ENCODE measurements around the gene SUPT20HL1. TPM values are rescaled to one million over a fixed set of nuclear protein-coding genes. Genes with fewer than 3 reads are reported as not detected.

The SUPT20HL1 gene
- total and polyA plus RNA-seq, 12 donors, result 0.13 TPM; not detected in 11

DNA sequence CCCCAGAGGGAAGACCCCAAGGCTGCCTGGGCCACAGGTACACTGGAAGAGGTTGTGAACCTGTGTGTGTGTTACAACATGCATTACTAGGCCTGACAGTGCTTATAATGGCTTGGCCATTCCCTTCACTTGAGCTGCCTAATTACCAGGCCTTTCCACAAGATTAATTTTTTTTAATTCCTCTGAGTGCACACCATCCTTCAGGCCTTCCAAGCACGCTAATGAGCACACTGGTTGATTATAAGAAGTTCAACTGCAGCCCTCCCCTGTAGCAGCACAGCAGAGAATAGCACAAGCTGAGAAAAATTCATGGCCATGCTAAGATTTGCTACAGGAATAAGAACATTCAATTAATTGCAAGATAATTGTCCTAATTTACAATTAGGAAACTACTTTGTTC is 44.3 kb upstream of the SUPT20HL1 start:
- DNase-seq (no peak), ATAC-seq (no peak)
- no peaks in the 10 kb centered on the region for H3K9me3 ChIP-seq
- H3K4me3 ChIP-seq, result no peak overlapping the region
- 80 to 91% methylated on average over 1 of the region's 1 CpG for WGBS, 2 donors
- intact Hi-C loops (cut with DNase I), result no loop called here
- H3K36me3 ChIP-seq, result no peaks in the 10 kb centered on the region
- H3K4me1 ChIP-seq, result peaks cover 0 to 4% (median 0%) of the 10 kb centered on the region in 9 donors
- peaks cover 0 to 33% (median 0%) of the 10 kb centered on the region in 7 donors for H3K27me3 ChIP-seq
- TF ChIP-seq, protein P1, sequence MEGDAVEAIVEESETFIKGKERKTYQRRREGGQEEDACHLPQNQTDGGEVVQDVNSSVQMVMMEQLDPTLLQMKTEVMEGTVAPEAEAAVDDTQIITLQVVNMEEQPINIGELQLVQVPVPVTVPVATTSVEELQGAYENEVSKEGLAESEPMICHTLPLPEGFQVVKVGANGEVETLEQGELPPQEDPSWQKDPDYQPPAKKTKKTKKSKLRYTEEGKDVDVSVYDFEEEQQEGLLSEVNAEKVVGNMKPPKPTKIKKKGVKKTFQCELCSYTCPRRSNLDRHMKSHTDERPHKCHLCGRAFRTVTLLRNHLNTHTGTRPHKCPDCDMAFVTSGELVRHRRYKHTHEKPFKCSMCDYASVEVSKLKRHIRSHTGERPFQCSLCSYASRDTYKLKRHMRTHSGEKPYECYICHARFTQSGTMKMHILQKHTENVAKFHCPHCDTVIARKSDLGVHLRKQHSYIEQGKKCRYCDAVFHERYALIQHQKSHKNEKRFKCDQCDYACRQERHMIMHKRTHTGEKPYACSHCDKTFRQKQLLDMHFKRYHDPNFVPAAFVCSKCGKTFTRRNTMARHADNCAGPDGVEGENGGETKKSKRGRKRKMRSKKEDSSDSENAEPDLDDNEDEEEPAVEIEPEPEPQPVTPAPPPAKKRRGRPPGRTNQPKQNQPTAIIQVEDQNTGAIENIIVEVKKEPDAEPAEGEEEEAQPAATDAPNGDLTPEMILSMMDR (IDR thresholded peaks at IDR 0.05), result no peak
- H3K27ac ChIP-seq, result no peak overlapping the region

GRCh38 chrX:24317567-24317966 is 42.9 kb upstream of the SUPT20HL1 start:
- no peak for DNase-seq
- 55 to 65% methylated on average over 1 of the region's 1 CpG for WGBS, 2 donors
- H3K4me3 ChIP-seq, result no peak overlapping the region
- H3K4me1 ChIP-seq, result no peaks in the 10 kb centered on the region
- no peak overlapping the region for H3K27ac ChIP-seq
- H3K27me3 ChIP-seq, result peaks cover 0 to 47% (median 0%) of the 10 kb centered on the region in 7 donors
- TF ChIP-seq, protein P1 (IDR thresholded peaks at IDR 0.05), result no peak
- H3K9me3 ChIP-seq, result no peaks in the 10 kb centered on the region
- intact Hi-C loops (cut with DNase I), result no loop called here
- no peaks in the 10 kb centered on the region for H3K36me3 ChIP-seq
- no peak for ATAC-seq

GRCh38 chrX:24321741-24322395 is 38.6 kb upstream of the SUPT20HL1 start:
- no peak for DNase-seq
- peaks cover 0 to 63% (median 0%) of the 10 kb centered on the region in 7 donors for H3K27me3 ChIP-seq
- ATAC-seq, result no peak
- intact Hi-C loops (cut with DNase I), result no loop called here
- no peaks in the 10 kb centered on the region for H3K4me1 ChIP-seq
- no peak overlapping the region for H3K4me3 ChIP-seq
- TF ChIP-seq, protein P1 (IDR thresholded peaks at IDR 0.05), result no peak
- no peaks in the 10 kb centered on the region for H3K9me3 ChIP-seq
- no peaks in the 10 kb centered on the region for H3K36me3 ChIP-seq
- WGBS, 2 donors, result 73 to 76% methylated on average over 4 of the region's 4 CpGs
- no peak overlapping the region for H3K27ac ChIP-seq

- H3K9me3 ChIP-seq, result no peaks in the 10 kb centered on the region
- H3K4me1 ChIP-seq, result no peaks in the 10 kb centered on the region
- DNase-seq, result no peak
- intact Hi-C loops (cut with DNase I), result no loop called here
- 95 to 100% methylated on average over 1 of the region's 1 CpG for WGBS, 2 donors
- H3K27me3 ChIP-seq, result peaks cover 0 to 51% (median 0%) of the 10 kb centered on the region in 7 donors
- TF ChIP-seq, protein P1 (IDR thresholded peaks at IDR 0.05), result no peak
- H3K4me3 ChIP-seq, result no peak overlapping the region
- ATAC-seq, result no peak
- H3K27ac ChIP-seq, result no peak overlapping the region
- no peaks in the 10 kb centered on the region for H3K36me3 ChIP-seq
Measured at GRCh38 chrX:24325231-24325630, 35.2 kb upstream of the SUPT20HL1 start.
